HEK293 (cell line): Measurements from ENCODE around the gene ITGB8.
"Not testable (repeated sequence)": the region's sequence is repeated elsewhere in the genome, so short reads cannot be mapped to it uniquely, and the experiment has no call there.

Experiments
- CTCF ChIA-PET: fragments of 350-600 bp; formaldehyde crosslinking; extraction: SDS; loops from one replicate; lab custom pipeline; 2021; ENCODE audit warnings: antibody characterized with exemption; lab: Yijun Ruan, JAX
- POLR2A ChIA-PET: fragments of 300-600 bp; formaldehyde crosslinking; extraction: SDS; loops from one replicate; lab custom pipeline; 2020; ENCODE audit warnings: antibody characterized with exemption, inconsistent platforms; lab: Yijun Ruan, JAX
- H3K27ac ChIP-seq: fragments of 200-500 bp; sonication (Bioruptor generic); 2 replicates; pipeline ENCODE4 v1.5.1; 2014; ENCODE audit warnings: low read depth, low read length, control low read depth, inconsistent platforms; ENCODE audit errors: extremely low read depth
- H3K36me3 ChIP-seq, 2 experiments: fragments of 200-500 bp in 1 of 2; sonication (Bioruptor generic) in 1 of 2; 1 replicate in 1 of 2; 2 replicates in 1 of 2; pipeline ENCODE4 v1.5.1; 2014 to 2017; ENCODE audit warnings: inconsistent platforms in 2 of 2, low read length in 2 of 2; ENCODE audit not compliant: control insufficient read depth in 2 of 2, insufficient read depth in 1 of 2
- H3K4me1 ChIP-seq: fragments of 200-500 bp; sonication (Bioruptor generic); 2 replicates; pipeline ENCODE4 v1.5.1; 2014; ENCODE audit warnings: mild to moderate bottlenecking, low read length, inconsistent platforms; ENCODE audit not compliant: control insufficient read depth, insufficient read depth
- H3K4me3 ChIP-seq: 2 replicates; pipeline ENCODE4 v1.5.1; 2011; ENCODE audit warnings: low read depth, mild to moderate bottlenecking, control low read depth, low read length, moderate library complexity
- H3K9me3 ChIP-seq: fragments of 200-500 bp; sonication (Bioruptor generic); 2 replicates; pipeline ENCODE4 v1.5.1; 2014; ENCODE audit warnings: low read depth, low read length, inconsistent platforms; ENCODE audit not compliant: control insufficient read depth, insufficient read depth
- BCL11A ChIP-seq: fragments of 450-650 bp; formaldehyde crosslinking; IDR thresholded peaks from 2 replicates; pipeline ENCODE4 v1.5.1; 2016; ENCODE audit warnings: low read depth, missing biosample characterization, missing genetic modification characterization
- BCL11B ChIP-seq: fragments of 450-650 bp; formaldehyde crosslinking; IDR thresholded peaks from 2 replicates; pipeline ENCODE4 v1.5.1; 2016; ENCODE audit warnings: low read depth, missing biosample characterization, missing genetic modification characterization
- GFI1B ChIP-seq: fragments of 450-650 bp; formaldehyde crosslinking; IDR thresholded peaks from 2 replicates; pipeline ENCODE4 v1.5.1; 2016; ENCODE audit warnings: missing biosample characterization, missing genetic modification characterization
- GLI2 ChIP-seq: fragments of 450-650 bp; formaldehyde crosslinking; IDR thresholded peaks from 2 replicates; pipeline ENCODE4; 2017; ENCODE audit warnings: missing biosample characterization, missing genetic modification characterization, low read depth, borderline replicate concordance
- REST ChIP-seq: fragments of 450-650 bp; formaldehyde crosslinking; IDR thresholded peaks from 2 replicates; pipeline ENCODE4 v1.5.1; 2016; ENCODE audit warnings: missing biosample characterization, missing genetic modification characterization
- SALL2 ChIP-seq: fragments of 450-650 bp; formaldehyde crosslinking; IDR thresholded peaks from 2 replicates; pipeline ENCODE4 v1.5.0; 2017; ENCODE audit warnings: missing biosample characterization, mild to moderate bottlenecking, missing genetic modification characterization, borderline replicate concordance
- SP2 ChIP-seq: fragments of 450-650 bp; formaldehyde crosslinking; IDR thresholded peaks from 2 replicates; pipeline ENCODE4 v1.5.1; 2016; ENCODE audit warnings: missing biosample characterization, missing genetic modification characterization
- ZEB2 ChIP-seq: fragments of 450-650 bp; formaldehyde crosslinking; IDR thresholded peaks from 2 replicates; pipeline ENCODE4 v1.5.1; 2016; ENCODE audit warnings: missing biosample characterization, missing genetic modification characterization
- ZNF18 ChIP-seq: fragments of 450-650 bp; formaldehyde crosslinking; IDR thresholded peaks from 2 replicates; pipeline ENCODE4 v1.5.1; 2016; ENCODE audit warnings: missing biosample characterization, missing genetic modification characterization
- ZNF24 ChIP-seq: fragments of 450-650 bp; formaldehyde crosslinking; IDR thresholded peaks from 2 replicates; pipeline ENCODE4 v1.5.1; 2016; ENCODE audit warnings: missing biosample characterization, missing genetic modification characterization
- ZNF280C ChIP-seq: fragments of 450-650 bp; formaldehyde crosslinking; IDR thresholded peaks from 2 replicates; pipeline ENCODE4 v1.5.1; 2016; ENCODE audit warnings: missing biosample characterization, missing genetic modification characterization
- ZNF391 ChIP-seq: fragments of 450-650 bp; formaldehyde crosslinking; IDR thresholded peaks from 2 replicates; pipeline ENCODE4 v1.5.1; 2016; ENCODE audit warnings: low read depth, missing biosample characterization, missing genetic modification characterization, borderline replicate concordance
- ZNF416 ChIP-seq: fragments of 450-650 bp; formaldehyde crosslinking; IDR thresholded peaks from 2 replicates; pipeline ENCODE4 v1.5.1; 2016; ENCODE audit warnings: missing biosample characterization, missing genetic modification characterization
- ZNF48 ChIP-seq: fragments of 450-650 bp; formaldehyde crosslinking; IDR thresholded peaks from 2 replicates; pipeline ENCODE4 v1.5.1; 2016; ENCODE audit warnings: missing biosample characterization, missing genetic modification characterization
- ZNF571 ChIP-seq: fragments of 450-650 bp; formaldehyde crosslinking; IDR thresholded peaks from 2 replicates; pipeline ENCODE4 v1.5.0; 2017; ENCODE audit warnings: missing biosample characterization, missing genetic modification characterization
- ZNF623 ChIP-seq: fragments of 450-650 bp; formaldehyde crosslinking; IDR thresholded peaks from 2 replicates; pipeline ENCODE4 v1.5.1; 2016; ENCODE audit warnings: missing biosample characterization, missing genetic modification characterization
- ZNF624 ChIP-seq: fragments of 450-650 bp; formaldehyde crosslinking; IDR thresholded peaks from 2 replicates; pipeline ENCODE4 v1.5.1; 2017; ENCODE audit warnings: missing biosample characterization, missing genetic modification characterization
- ZNF626 ChIP-seq: fragments of 450-650 bp; sonication (Bioruptor Pico); formaldehyde crosslinking; IDR thresholded peaks from 2 replicates; pipeline ENCODE4 v1.5.1; 2018; ENCODE audit warnings: missing biosample characterization, missing genetic modification characterization, inconsistent platforms
- TF ChIP-seq, protein P1 (sequence below): fragments of 450-650 bp; formaldehyde crosslinking; IDR thresholded peaks from 2 replicates; pipeline ENCODE4 v1.5.1; 2016; ENCODE audit warnings: missing biosample characterization, missing genetic modification characterization

Gene ITGB8

DNA sequence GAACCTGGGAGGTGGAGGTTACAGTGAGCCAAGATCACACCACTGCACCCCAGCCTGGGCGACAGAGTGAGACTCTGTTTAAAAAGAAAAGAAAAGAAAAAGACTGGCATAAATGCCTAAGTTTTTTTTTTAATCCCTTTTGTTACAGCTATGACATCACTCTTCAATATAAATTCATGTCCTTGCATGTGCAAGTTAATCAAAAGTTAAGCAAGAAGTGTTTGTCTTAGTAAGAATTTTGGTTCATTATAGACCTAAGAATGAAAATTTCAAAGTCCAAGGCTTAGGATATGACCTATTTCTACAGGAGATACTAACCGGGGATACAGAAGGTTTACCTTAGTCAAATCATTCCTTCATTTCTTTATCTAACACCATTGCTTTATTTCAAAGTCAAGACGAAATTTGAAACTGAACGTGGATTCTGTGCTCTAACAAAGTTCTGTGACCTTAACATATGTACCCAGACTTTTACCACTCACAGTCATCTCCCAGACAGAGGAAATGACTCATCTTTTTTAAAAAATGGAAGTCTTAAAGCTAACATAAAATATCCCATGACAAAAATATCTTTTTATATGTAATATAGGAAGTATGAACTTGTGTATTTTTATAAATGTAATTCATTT is 29.3 kb upstream of the ITGB8 start (continued):
- TF ChIP-seq ZNF280C (tag by site-specific recombination) (no peak), GLI2 (tag by site-specific recombination) (no peak), SP2 (tag by site-specific recombination) (no peak), ZNF626 (tag by site-specific recombination) (no peak)

- H3K27ac ChIP-seq, H3K36me3 ChIP-seq, H3K9me3 ChIP-seq, POLR2A ChIA-PET, H3K4me1 ChIP-seq, H3K4me3 ChIP-seq: not testable (repeated sequence)
- CTCF ChIA-PET = interaction anchor here (1.4 kb wide), 1 partner anchor 129 kb away, joined by 3 read pairs; no protein-coding TSS in a partner anchor
Measured at GRCh38 chr7:20302300-20302699, 28.4 kb upstream of the ITGB8 start.

DNA sequence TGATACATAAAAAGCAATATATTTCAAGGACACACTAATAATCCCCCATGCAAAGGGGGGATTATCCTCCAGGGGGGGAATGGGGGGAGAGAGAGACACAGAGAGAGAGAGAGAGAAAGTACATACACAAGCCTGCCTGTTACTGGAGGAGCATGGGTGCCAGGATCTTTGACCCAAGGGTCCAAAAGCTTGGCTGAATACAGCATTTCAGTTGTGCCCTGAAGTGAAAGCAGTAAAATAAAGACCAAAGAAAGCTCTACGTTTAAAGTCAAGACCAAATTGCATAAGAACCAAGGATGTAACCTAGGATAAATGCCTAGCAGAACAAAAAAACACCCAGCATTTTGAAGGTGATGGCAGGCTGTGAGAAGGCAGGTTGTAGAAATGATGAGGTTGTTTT is 27.8 kb upstream of the ITGB8 start:
- TF ChIP-seq ZNF391 (tag by site-specific recombination) = no peak
- TF ChIP-seq BCL11A (tag by site-specific recombination) = no peak
- TF ChIP-seq, protein P1, sequence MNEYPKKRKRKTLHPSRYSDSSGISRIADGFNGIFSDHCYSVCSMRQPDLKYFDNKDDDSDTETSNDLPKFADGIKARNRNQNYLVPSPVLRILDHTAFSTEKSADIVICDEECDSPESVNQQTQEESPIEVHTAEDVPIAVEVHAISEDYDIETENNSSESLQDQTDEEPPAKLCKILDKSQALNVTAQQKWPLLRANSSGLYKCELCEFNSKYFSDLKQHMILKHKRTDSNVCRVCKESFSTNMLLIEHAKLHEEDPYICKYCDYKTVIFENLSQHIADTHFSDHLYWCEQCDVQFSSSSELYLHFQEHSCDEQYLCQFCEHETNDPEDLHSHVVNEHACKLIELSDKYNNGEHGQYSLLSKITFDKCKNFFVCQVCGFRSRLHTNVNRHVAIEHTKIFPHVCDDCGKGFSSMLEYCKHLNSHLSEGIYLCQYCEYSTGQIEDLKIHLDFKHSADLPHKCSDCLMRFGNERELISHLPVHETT (tag by site-specific recombination) = no peak
- TF ChIP-seq REST = no peak
- no peak for TF ChIP-seq ZNF571 (tag by site-specific recombination)
- TF ChIP-seq ZNF416 (tag by site-specific recombination) = no peak
- no peak for TF ChIP-seq ZNF24 (tag by site-specific recombination)
- no peak for TF ChIP-seq ZNF48
- TF ChIP-seq GFI1B (tag by site-specific recombination) = no peak
- no peak for TF ChIP-seq SALL2
- TF ChIP-seq ZNF18 (tag by site-specific recombination) = no peak
- TF ChIP-seq BCL11B (tag by site-specific recombination) = no peak
- no peak for TF ChIP-seq ZEB2 (tag by site-specific recombination)
- TF ChIP-seq ZNF623 = no peak
- no peak for TF ChIP-seq ZNF624 (tag by site-specific recombination)
- TF ChIP-seq, all 188 proteins: peak for 0
- H3K36me3 ChIP-seq = no peaks in the 10 kb centered on the region
- no peaks in the 10 kb centered on the region; the same call in 1 of the 2 replicates for H3K4me1 ChIP-seq
- H3K4me3 ChIP-seq = no peak overlapping the region
- POLR2A ChIA-PET = no interaction called here
- CTCF ChIA-PET = interaction anchor here (1.4 kb wide), 1 partner anchor 130 kb away, joined by 3 read pairs; no protein-coding TSS in a partner anchor
- H3K27ac ChIP-seq = no peak overlapping the region
- H3K9me3 ChIP-seq = no peaks in the 10 kb centered on the region
